ENCODE measurements around the gene MACROD2. TPM values are rescaled to one million over a fixed set of nuclear protein-coding genes. Genes with fewer than 3 reads are reported as not detected.

Gene MACROD2
- total RNA-seq, 1 donor from 2014 or later: 1.6 TPM

- intact Hi-C loops (cut with DNase I): no loop called here
Measured at GRCh38 chr20:14888134-14888533, 892.8 kb downstream of the MACROD2 start.

GRCh38 chr20:14889496-14890255 is 894.4 kb downstream of the MACROD2 start:
- intact Hi-C loops (cut with DNase I): no loop called here
- no peak for DNase-seq (ENCODE audit: low spot score)

More at GRCh38 chr20:14888134-14888533, 892.8 kb downstream of the MACROD2 start:
- no peak for DNase-seq (ENCODE audit: low spot score)

- DNase-seq (ENCODE audit: low spot score): no peak
- intact Hi-C loops (cut with DNase I): no loop called here
Measured at GRCh38 chr20:14890713-14891112, 895.4 kb downstream of the MACROD2 start.

GRCh38 chr20:14892782-14893181 is 897.5 kb downstream of the MACROD2 start:
- intact Hi-C loops (cut with DNase I): no loop called here

GRCh38 chr20:14896569-14896968 is 901.3 kb downstream of the MACROD2 start:
- intact Hi-C loops (cut with DNase I): no loop called here
- DNase-seq (ENCODE audit: low spot score): no peak

More at GRCh38 chr20:14892782-14893181, 897.5 kb downstream of the MACROD2 start:
- DNase-seq (ENCODE audit: low spot score): no peak

- DNase-seq (ENCODE audit: low spot score): no peak
- intact Hi-C loops (cut with DNase I): no loop called here
Measured at GRCh38 chr20:14897608-14898007, 902.3 kb downstream of the MACROD2 start.

GRCh38 chr20:14902432-14903089 is 907.2 kb downstream of the MACROD2 start:
- intact Hi-C loops (cut with DNase I): no loop called here

GRCh38 chr20:14906908-14907434 is 911.7 kb downstream of the MACROD2 start:
- intact Hi-C loops (cut with DNase I): no loop called here

More at GRCh38 chr20:14902432-14903089, 907.2 kb downstream of the MACROD2 start:
- DNase-seq (ENCODE audit: low spot score): no peak

GRCh38 chr20:14910126-14910525 is 914.8 kb downstream of the MACROD2 start:
- intact Hi-C loops (cut with DNase I): no loop called here
- no peak for DNase-seq (ENCODE audit: low spot score)

More at GRCh38 chr20:14906908-14907434, 911.7 kb downstream of the MACROD2 start:
- DNase-seq (ENCODE audit: low spot score): no peak

GRCh38 chr20:14913896-14914620 is 918.7 kb downstream of the MACROD2 start:
- DNase-seq (ENCODE audit: low spot score): no peak
- intact Hi-C loops (cut with DNase I): no loop called here

- DNase-seq (ENCODE audit: low spot score): no peak
- intact Hi-C loops (cut with DNase I): no loop called here
Measured at GRCh38 chr20:14914633-14915032, 919.3 kb downstream of the MACROD2 start.

GRCh38 chr20:14915356-14915755 is 920.0 kb downstream of the MACROD2 start:
- intact Hi-C loops (cut with DNase I): no loop called here
- no peak for DNase-seq (ENCODE audit: low spot score)

GRCh38 chr20:14916360-14916920 is 921.1 kb downstream of the MACROD2 start:
- intact Hi-C loops (cut with DNase I): no loop called here

GRCh38 chr20:14918281-14918680 is 923.0 kb downstream of the MACROD2 start:
- intact Hi-C loops (cut with DNase I): no loop called here
- no peak for DNase-seq (ENCODE audit: low spot score)

More at GRCh38 chr20:14916360-14916920, 921.1 kb downstream of the MACROD2 start:
- DNase-seq (ENCODE audit: low spot score): no peak

GRCh38 chr20:14918976-14919375 is 923.7 kb downstream of the MACROD2 start:
- no peak for DNase-seq (ENCODE audit: low spot score)
- intact Hi-C loops (cut with DNase I): no loop called here

GRCh38 chr20:14919501-14920081 is 924.3 kb downstream of the MACROD2 start:
- intact Hi-C loops (cut with DNase I): no loop called here
- no peak for DNase-seq (ENCODE audit: low spot score)

- intact Hi-C loops (cut with DNase I): no loop called here
- no peak for DNase-seq (ENCODE audit: low spot score)
Measured at GRCh38 chr20:14921513-14921912, 926.2 kb downstream of the MACROD2 start.

GRCh38 chr20:14922503-14923267 is 927.4 kb downstream of the MACROD2 start:
- DNase-seq (ENCODE audit: low spot score): no peak
- intact Hi-C loops (cut with DNase I): no loop called here

GRCh38 chr20:14924433-14924832 is 929.1 kb downstream of the MACROD2 start:
- intact Hi-C loops (cut with DNase I): no loop called here
- DNase-seq (ENCODE audit: low spot score): no peak
